GM19193 (cell line): ENCODE data around the gene MAGEA10.

ENCODE experiments used
- POLR2A ChIP-seq: IDR thresholded peaks from 4 replicates; pipeline ENCODE4 v1.6.1; 2011; ENCODE audit not compliant: insufficient read depth, insufficient read length; ENCODE audit errors: extremely low read depth

Gene MAGEA10

DNA sequence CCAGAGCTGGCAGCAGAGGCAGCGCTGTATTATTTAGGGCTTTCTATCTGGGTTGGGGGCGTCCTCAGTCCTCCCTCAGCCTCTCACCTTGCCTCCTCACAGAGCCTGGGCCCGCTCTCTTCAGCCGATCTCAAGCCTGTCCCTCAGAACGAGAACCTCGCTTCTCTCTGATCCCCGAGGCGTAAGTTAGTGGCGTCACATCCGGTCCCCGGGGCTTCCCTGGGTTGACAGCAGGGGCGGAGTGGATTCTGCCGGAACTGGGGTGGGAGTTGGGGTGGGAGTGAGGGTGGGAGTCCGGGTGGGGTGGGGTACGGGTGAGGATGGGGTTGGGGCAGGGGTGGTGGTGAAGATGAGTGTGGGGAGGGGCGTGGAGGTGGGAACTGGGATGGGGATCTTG is at the start of gene MAGEA10:
Gene MAGEA10 (minus strand): TSS at position 190 of the 397 bp plus-strand sequence. CDS start 2,957 bp downstream, outside the sequence.
- no peak for TF ChIP-seq POLR2A

DNA sequence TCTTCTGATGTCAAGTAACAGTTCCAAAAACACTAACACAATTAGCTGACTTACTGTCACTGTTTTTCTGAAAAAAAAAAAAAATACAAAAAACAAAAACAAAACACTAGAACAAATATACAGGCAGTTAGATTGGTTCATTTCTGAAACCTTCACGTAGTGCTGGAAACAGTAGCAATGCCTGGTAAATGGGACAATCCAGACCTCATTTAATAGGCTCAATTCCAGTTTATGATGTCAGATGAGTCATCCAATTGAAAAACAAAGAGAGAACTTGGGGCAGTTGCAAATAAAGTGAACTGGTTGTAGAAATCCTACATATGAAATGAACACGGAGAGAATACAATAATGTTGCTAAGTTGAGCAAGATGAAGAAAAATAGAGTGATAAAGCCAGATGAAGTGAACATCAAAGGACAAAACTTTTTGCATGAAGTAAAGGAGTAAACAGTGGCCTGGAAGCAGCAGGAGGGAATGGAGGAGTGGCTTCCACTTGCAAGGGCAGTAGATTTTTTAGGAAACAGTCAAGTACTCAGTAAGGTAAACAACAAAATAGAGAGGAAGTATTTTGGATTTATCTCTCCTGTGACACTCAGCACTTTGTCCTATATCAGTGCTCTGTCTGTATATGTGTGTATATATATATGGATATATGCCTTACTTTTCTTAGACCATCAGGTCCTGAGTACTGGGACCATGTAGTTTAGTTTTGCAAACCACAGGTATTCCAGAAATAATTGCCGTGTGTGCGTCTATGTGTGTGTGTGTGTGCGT is 39.3 kb upstream of the MAGEA10 start:
- TF ChIP-seq POLR2A, result no peak

DNA sequence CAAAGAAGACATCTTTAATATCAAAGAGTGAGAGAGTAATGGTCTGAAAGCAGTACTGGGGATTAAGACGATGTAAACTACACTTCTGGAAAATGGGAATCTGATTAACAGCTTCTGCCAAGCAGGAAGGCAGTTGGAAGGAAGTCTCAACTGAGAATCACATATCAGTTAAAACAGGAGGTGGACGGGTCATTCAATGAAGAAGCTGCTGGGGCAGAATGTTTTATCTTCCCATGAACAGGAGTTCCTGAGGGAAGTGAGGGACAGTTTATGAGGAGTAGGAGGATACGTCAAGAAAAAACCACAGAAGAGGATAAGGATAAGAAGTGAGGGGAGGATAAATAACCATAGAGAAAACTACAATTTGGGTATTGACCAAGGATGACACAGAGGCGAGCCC is 38.7 kb upstream of the MAGEA10 start:
- TF ChIP-seq POLR2A, result no peak

DNA sequence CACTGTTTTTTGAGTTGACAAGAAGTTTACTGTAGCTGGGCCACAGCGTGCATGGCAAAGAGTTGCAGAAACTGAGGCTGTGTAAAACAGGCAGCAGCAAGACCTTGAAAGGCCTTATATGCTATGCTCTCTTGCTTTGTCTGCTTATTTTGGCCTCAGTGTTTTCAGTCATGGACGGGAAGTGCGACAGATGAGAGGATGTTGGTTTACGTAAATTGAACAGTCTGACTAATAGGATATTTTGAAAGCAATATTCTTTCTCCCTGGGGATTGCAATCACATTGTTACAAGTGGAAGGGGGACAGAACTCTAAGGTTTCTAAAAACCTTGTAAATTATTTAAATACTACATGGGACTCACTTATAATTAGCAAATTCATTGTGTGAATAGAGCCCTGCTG is 32.2 kb upstream of the MAGEA10 start:
- TF ChIP-seq POLR2A, result no peak

DNA sequence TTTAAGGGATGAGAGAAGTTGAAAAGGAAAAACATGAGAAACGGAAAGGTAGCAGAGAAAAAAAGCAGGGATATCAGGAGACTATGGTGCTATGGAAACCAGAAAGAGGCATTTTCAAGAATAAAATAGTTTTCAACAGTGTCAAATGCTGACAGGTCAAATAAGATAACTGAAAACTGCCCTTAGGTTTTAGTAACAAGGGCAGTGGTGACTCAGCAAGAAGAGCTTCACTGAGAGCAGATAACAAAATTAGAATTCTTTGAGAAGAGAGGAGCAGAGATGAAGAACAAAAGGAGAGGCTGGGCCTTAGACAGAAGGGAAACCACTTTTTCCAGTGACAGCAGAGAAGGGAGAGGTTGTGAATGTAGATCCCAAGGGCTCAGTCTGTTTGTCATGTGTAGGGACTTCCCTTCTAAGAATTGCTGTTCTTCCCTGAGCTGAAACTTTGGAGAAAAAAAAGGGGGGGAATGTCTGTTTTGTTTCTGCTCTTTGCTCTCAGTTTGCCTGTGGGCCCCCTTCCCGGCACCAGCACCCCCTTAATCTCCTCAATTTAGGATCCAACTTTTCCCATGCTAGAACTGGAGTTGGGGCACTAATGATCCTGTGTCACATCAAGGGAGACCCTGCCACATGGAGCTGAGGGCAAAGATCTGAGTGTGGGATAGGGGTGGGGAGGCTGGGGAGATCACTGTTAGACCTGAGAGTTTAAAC is 26.8 kb upstream of the MAGEA10 start:
- TF ChIP-seq POLR2A, result no peak

DNA sequence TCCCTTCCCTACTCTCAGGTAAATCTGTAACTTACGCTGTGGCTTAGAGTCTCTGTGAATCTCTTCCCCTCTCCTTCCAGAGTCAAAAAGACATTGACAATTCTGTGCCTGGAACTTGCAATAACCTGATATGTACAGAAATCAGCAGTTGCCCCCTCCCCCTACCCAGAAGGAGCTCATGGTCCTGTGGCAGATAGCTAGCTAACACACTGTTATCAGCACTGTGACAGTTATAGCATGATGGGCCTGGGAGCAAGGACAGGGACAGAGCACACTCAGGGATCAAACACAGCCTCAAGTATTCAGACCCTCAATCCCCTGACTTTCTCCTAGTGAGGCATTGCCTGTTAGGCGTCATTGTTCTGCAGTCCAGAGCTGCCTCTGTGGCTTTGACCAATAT is 18.7 kb upstream of the MAGEA10 start:
- TF ChIP-seq POLR2A, result no peak

DNA sequence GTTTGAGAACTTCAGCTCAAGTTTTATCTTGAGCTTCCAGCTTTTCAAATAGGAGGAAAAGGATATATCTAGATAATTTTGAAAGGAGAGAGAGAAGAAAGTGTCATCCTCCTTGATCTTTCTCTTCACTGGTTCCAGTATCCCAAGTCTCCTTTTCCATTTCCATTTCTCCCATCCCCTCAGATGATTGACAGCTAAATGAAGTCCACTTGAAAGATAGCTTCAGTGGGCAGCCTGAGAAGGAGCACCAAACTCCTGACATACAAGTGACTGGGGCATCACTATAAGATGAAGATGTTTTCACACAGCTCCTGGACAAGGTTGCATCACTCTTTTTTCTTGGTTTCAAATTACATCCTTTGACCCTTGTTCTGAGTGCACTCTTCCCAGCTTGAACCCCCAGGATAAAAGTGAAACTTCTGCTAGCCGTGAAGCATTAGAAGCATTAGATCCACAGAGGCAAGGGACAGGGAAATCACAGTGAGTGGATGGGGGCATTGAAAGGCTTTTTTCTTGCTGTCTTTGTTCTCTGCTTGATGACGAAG is 17.5 kb upstream of the MAGEA10 start:
- no peak for TF ChIP-seq POLR2A

DNA sequence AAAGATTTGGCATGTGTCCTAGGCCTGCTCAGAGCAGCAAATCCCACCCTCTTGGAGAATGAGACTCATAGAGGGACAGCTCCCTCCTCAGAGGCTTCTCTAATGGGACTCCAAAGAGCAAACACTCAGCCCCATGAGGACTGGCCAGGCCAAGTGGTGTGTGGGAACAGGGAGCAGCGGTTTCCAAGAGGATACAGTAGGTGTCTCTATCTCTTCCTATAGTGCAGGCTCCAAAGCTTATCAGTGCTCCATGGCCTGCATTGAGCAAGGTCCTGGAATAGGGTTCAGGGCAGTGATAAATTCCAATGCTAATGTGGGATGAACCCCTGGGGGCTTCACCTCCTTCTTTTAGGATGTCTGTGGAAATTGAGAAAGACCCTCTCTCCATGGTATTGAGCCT is 15.7 kb upstream of the MAGEA10 start:
- TF ChIP-seq POLR2A, result no peak

DNA sequence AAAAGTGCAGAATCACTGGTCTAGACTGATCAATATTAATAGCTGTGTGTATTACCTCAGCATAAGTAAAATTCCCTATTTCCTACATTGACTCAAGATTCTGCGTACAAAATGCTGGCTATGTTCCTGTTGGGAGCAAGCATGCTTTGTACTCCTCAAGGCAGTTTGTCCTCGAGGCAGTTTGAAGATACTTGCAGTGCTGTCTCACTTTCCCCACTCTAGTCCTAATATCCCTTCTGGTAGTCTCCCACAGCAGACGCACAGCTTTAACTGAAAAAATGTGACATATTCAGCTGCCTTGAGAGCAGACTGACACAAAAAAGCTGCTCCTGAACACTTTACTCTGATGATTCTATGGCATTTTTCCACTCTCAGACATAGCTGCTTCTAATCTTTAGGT is 12.9 kb upstream of the MAGEA10 start:
- TF ChIP-seq POLR2A, result no peak

DNA sequence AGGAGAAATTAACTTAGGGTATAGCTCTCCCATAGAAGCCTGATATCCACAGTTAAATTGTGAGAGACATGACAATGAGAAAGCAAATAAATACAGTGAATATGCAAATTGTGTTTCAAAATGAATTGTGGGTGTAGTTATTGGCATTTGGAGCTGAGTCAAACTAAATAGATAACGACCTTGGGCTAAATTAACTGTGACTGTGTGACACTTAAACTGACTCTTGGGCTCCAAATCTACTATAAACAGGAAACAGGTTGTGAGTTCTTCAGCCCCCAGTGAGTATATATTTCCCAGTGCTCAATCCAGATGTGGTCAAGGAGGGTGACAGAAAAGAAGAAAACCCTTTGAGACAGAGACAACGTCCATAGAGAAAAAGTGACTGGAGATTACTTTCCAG is 11.3 kb upstream of the MAGEA10 start:
- TF ChIP-seq POLR2A, result no peak

DNA sequence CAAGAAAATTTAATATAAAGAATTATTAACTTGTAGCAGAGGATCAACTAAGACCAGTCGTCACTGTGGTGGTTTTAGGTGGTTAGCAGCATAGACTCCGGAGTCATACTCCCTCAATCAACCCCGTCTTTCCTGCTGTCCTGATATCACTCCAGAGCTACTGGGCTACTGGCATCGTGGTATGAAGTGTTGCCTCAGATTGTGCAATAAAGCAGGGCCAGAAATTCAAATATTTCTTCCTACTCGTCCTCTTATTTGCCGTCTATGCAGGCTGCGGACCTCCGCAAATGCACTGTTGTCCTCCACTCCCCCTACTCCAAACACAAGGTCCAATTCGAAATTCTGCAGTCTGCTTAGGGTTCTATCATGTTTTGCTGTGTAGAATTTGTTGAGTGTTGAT is 1.2 kb upstream of the MAGEA10 start:
- TF ChIP-seq POLR2A, result no peak

DNA sequence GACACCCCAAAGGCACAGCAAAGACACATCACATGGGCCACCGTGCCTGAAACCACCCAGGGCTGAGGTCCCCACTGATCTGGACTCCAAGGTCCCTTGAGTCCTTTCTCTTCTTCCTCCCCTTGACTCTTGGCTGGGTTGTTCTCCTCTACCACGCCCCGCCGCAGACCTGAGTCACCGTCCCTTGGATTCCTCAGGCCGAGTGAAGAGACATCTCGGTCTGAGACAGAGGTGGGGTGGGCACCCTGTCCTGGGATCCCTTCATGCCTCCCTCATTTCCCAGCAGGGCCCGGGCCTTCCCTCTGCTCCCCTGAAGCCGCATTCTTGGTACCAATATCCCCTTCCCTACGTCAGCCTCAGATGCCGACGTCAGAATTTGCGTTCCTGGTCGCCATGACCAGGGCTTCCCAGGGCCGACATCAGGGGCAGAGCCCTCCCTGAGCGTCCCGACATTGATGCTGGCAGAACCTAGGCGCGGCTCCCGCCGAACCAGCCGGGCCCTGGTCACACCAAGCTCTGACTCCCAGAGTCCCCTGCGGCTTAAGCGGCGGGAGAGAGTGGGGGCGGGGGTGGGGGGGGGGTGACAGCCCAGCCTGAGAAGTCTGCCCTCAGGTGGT is 498 bp downstream of the MAGEA10 start:
- TF ChIP-seq POLR2A, result no peak

DNA sequence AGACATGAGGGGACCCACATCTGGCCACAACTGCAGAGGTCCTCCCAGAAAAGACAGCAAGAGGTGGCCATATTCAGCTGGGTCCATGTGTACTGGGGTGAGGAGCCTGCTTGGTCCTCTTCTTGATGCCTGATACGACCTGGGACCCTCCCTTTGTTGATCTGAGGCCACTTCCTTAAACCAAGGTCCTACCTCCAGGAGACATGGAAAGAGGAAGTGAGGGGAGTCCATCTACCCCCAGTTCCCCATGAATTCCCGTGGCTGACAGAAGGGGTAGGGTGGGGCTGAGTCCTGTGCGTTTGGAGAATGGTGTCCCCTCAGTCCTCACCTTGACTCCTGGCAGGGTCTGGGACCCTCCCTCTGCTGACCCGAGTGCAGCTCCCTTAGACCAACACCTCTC is 2.1 kb downstream of the MAGEA10 start:
- no peak for TF ChIP-seq POLR2A

DNA sequence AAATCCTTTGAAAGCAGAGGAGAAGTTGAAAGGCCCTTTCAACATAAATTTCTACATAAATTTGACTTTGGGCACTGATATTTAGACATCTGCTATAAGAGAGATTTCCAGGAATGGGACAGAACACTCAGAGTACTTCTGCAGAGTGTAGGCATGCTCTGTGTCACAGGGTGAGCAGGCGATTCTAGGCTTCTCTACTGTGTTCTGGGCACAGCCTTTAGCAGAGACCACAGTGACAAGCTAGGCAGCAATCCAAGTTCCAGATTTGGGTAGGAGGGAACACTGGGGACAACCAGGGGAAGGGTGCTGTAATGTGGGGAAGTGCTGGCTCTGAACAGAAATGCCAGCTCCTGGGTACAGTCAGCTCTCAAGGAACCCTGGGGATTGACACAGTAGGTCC is 6.9 kb downstream of the MAGEA10 start:
- TF ChIP-seq POLR2A, result no peak

DNA sequence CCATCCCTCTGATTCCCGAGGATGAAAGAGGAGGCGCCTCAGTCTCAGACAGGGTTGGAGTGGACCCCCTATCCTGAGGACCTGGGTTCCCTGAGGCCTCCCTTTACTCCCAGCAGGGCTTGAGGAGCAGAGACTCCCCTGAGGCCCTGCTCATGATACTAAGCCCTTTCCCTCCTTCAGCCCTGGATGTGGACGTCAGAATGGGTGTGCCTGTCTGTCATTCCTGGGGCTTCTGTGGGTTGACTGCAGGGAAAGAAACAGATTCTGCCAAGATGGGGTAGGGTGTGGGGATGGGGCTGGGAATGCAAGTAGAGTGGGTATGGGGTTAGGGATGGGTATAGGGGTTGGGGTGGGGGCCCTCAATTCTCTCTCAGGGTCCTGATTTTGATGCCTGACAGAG is 21.1 kb downstream of the MAGEA10 start:
- no peak for TF ChIP-seq POLR2A
